IMR-90 (cell line): ENCODE measurements around the gene ANKRD13A. TPM values are rescaled to one million over a fixed set of nuclear protein-coding genes. Genes with fewer than 3 reads are reported as not detected.

Source experiments
- ATAC-seq: fragments of 200-7000 bp; cut with Tn5 transposase; 2 replicates; pipeline ENCODE4 v1.9.1; 2020; ENCODE audit warnings: low read depth, mild to moderate bottlenecking, moderate library complexity
- BruUV-seq: library from RNA; stranded (reverse); fragments of 400-500 nt; replicated peaks from 2 replicates; lab custom pipeline; 2021; lab: Mats Ljungman, UMichigan
- CTCF ChIA-PET: fragments of 300-600 bp; formaldehyde crosslinking; extraction: SDS; loops from one replicate; lab custom pipeline; 2021; ENCODE audit warnings: antibody characterized with exemption; lab: Yijun Ruan, JAX
- POLR2A ChIA-PET: fragments of 300-600 bp; sonication (Branson Sonifier 250); formaldehyde crosslinking; loops from one replicate; lab custom pipeline; 2022; ENCODE audit warnings: antibody characterized with exemption; ENCODE audit not compliant: unreplicated experiment; lab: Charles Lee
- DNase-seq: peaks from one replicate; pipeline ENCODE4 v3.0.0; 2013
- H2AFZ ChIP-seq: replicated peaks from 2 replicates; pipeline ENCODE3; 2013; ENCODE audit warnings: low read length, mild to moderate bottlenecking; ENCODE audit not compliant: poor library complexity
- H2AK5ac ChIP-seq: 2 replicates; pipeline ENCODE4 v1.6.1; 2013; ENCODE audit warnings: low read depth, low read length, inconsistent platforms
- H2AK9ac ChIP-seq: replicated peaks from 2 replicates; pipeline ENCODE3; 2013; ENCODE audit warnings: mild to moderate bottlenecking, low read depth, low read length, moderate library complexity; ENCODE audit not compliant: poor library complexity
- H2BK120ac ChIP-seq: 2 replicates; pipeline ENCODE4 v1.6.1; 2013; ENCODE audit warnings: low read depth, low read length, inconsistent platforms
- H2BK15ac ChIP-seq: 3 replicates; pipeline ENCODE4 v1.6.1; 2013; ENCODE audit warnings: low read depth, low read length, inconsistent platforms
- H2BK20ac ChIP-seq: 2 replicates; pipeline ENCODE4 v1.6.1; 2013; ENCODE audit warnings: low read depth, mild to moderate bottlenecking, inconsistent platforms, low read length, moderate library complexity
- H2BK5ac ChIP-seq: 2 replicates; pipeline ENCODE4 v1.6.1; 2013; ENCODE audit warnings: mild to moderate bottlenecking, low read depth, low read length, inconsistent platforms; ENCODE audit not compliant: poor library complexity, severe bottlenecking
- H3K14ac ChIP-seq: replicated peaks from 2 replicates; pipeline ENCODE4 v1.6.1; 2013; ENCODE audit warnings: low read depth, low read length, inconsistent platforms
- H3K18ac ChIP-seq: 2 replicates; pipeline ENCODE4 v1.6.1; 2013; ENCODE audit warnings: low read depth, low read length, control low read depth
- H3K23ac ChIP-seq: 2 replicates; pipeline ENCODE4 v1.6.1; 2013; ENCODE audit warnings: low read depth, low read length, inconsistent platforms
- H3K27ac ChIP-seq: 2 replicates; pipeline ENCODE4 v1.5.1; 2013; ENCODE audit warnings: mild to moderate bottlenecking, control low read depth, low read length; ENCODE audit not compliant: insufficient read depth
- H3K27me3 ChIP-seq: 2 replicates; pipeline ENCODE4 v1.6.1; 2013; ENCODE audit warnings: low read length; ENCODE audit not compliant: control insufficient read depth, insufficient read depth
- H3K36me3 ChIP-seq: 2 replicates; pipeline ENCODE4 v1.6.1; 2013; ENCODE audit warnings: low read length, mixed read lengths; ENCODE audit not compliant: control insufficient read depth, insufficient read depth
- H3K4ac ChIP-seq: 2 replicates; pipeline ENCODE4 v1.6.1; 2013; ENCODE audit warnings: low read depth, low read length, inconsistent platforms
- H3K4me1 ChIP-seq: 2 replicates; pipeline ENCODE4 v1.6.1; 2013; ENCODE audit warnings: low read length, mixed read lengths; ENCODE audit not compliant: control insufficient read depth, insufficient read depth
- H3K4me2 ChIP-seq: 2 replicates; pipeline ENCODE4 v1.6.1; 2013; ENCODE audit warnings: low read depth, mild to moderate bottlenecking, control low read depth, low read length, moderate library complexity
- H3K4me3 ChIP-seq: 2 replicates; pipeline ENCODE4 v1.5.1; 2013; ENCODE audit warnings: low read depth, mild to moderate bottlenecking, control low read depth, low read length, moderate library complexity; ENCODE audit not compliant: insufficient read depth
- H3K56ac ChIP-seq: 2 replicates; pipeline ENCODE4 v1.6.1; 2013; ENCODE audit warnings: low read length, inconsistent platforms; ENCODE audit not compliant: insufficient read depth; ENCODE audit errors: extremely low read depth
- H3K79me1 ChIP-seq, 2 experiments: 2 replicates each; pipeline ENCODE4 v1.6.1; 2013; ENCODE audit warnings: low read length in 2 of 2, inconsistent platforms in 1 of 2, low read depth in 1 of 2
- H3K9ac ChIP-seq: 2 replicates; pipeline ENCODE4 v1.6.1; 2013; ENCODE audit warnings: low read depth, low read length, control low read depth
- H3K9me1 ChIP-seq: 2 replicates; pipeline ENCODE4 v1.6.1; 2013; ENCODE audit warnings: low read length, inconsistent platforms; ENCODE audit not compliant: insufficient read depth
- H3K9me3 ChIP-seq: 2 replicates; pipeline ENCODE4 v1.6.1; 2013; ENCODE audit warnings: low read length; ENCODE audit not compliant: control insufficient read depth, insufficient read depth
- H4K20me1 ChIP-seq: 2 replicates; pipeline ENCODE4 v1.6.1; 2013; ENCODE audit warnings: low read length, inconsistent platforms; ENCODE audit not compliant: insufficient read depth
- H4K5ac ChIP-seq: 2 replicates; pipeline ENCODE4 v1.6.1; 2013; ENCODE audit warnings: mild to moderate bottlenecking, low read depth, low read length, control low read depth
- H4K8ac ChIP-seq, 2 experiments: 2 replicates each; pipeline ENCODE4 v1.6.1; 2013; ENCODE audit warnings: low read depth in 2 of 2, low read length in 2 of 2, control low read depth in 1 of 2, inconsistent platforms in 1 of 2
- H4K91ac ChIP-seq: 2 replicates; pipeline ENCODE4 v1.6.1; 2013; ENCODE audit warnings: low read depth, low read length, inconsistent platforms; ENCODE audit not compliant: insufficient read depth
- BHLHE40 ChIP-seq: fragments of 150-350 bp; IDR thresholded peaks from 2 replicates; pipeline ENCODE4 v1.6.1; 2016; ENCODE audit warnings: mild to moderate bottlenecking, low read depth, low read length
- ELK1 ChIP-seq: fragments of 150-350 bp; IDR thresholded peaks from 2 replicates; pipeline ENCODE4 v1.6.1; 2016; ENCODE audit warnings: low read depth, mild to moderate bottlenecking, low read length, moderate library complexity, borderline replicate concordance
- FOS ChIP-seq: fragments of 150-350 bp; IDR thresholded peaks from 2 replicates; pipeline ENCODE4 v1.6.1; 2016; ENCODE audit warnings: low read depth, low read length
- MAFK ChIP-seq: IDR thresholded peaks from 2 replicates; pipeline ENCODE4 v1.6.1; 2012; ENCODE audit warnings: low read depth, low read length, improper control_type of control experiment
- MAZ ChIP-seq: IDR thresholded peaks from 2 replicates; pipeline ENCODE4 v1.6.1; 2012; ENCODE audit warnings: low read depth, mild to moderate bottlenecking, low read length, improper control_type of control experiment, moderate library complexity, borderline replicate concordance
- MXI1 ChIP-seq: IDR thresholded peaks from 2 replicates; pipeline ENCODE4 v1.6.1; 2012; ENCODE audit warnings: low read depth, mild to moderate bottlenecking, low read length, moderate library complexity, borderline replicate concordance
- POLR2A ChIP-seq: IDR thresholded peaks from 2 replicates; pipeline ENCODE4 v1.6.1; 2012; ENCODE audit warnings: mild to moderate bottlenecking, low read depth, low read length
- RAD21 ChIP-seq: IDR thresholded peaks from 2 replicates; pipeline ENCODE4 v1.6.1; 2012; ENCODE audit warnings: low read length, improper control_type of control experiment
- RCOR1 ChIP-seq: IDR thresholded peaks from 2 replicates; pipeline ENCODE4 v1.6.1; 2012; ENCODE audit warnings: mild to moderate bottlenecking, low read length, improper control_type of control experiment; ENCODE audit not compliant: insufficient replicate concordance
- RFX5 ChIP-seq: IDR thresholded peaks from 2 replicates; pipeline ENCODE4 v1.8.0; 2012; ENCODE audit warnings: low read depth, mild to moderate bottlenecking, low read length, moderate library complexity
- SMC3 ChIP-seq: fragments of 150-350 bp; IDR thresholded peaks from 2 replicates; pipeline ENCODE4 v1.6.1; 2016; ENCODE audit warnings: low read depth, mild to moderate bottlenecking, antibody characterized with exemption, low read length, moderate library complexity
- WGBS, 2 experiments: methylation state at CpG; one replicate each; pipeline versions ENCODE4 v1.1.5 to v1.1.7; 2013; ENCODE audit warnings: missing lambda C conversion rate in 2 of 2; ENCODE audit not compliant: insufficient read length in 1 of 2; ENCODE audit errors: extremely low coverage in 2 of 2; 5-methylcytosine and 5-hydroxymethylcytosine counted together
- dilution Hi-C: fragments of 300-500 bp; cut with HindIII; formaldehyde crosslinking; loops from one replicate; pipeline ENCODE4 v1.14.3; 2018; ENCODE audit warnings: low sequenced_read_pairs; ENCODE audit not compliant: unreplicated experiment
- in situ Hi-C: fragments of 300-500 bp; cut with MboI; formaldehyde crosslinking; loops from 3 replicates; pipeline ENCODE4 v1.14.3; 2019; ENCODE audit warnings: low sequenced_read_pairs, inconsistent platforms, mixed read lengths
- intact Hi-C: fragments of 100-400 bp; cut with micrococcal nuclease; formaldehyde crosslinking; loops from 2 replicates; pipeline ENCODE4 v1.10.0; 2022
- polyA plus RNA-seq, 3 experiments: library from polyadenylated mRNA; depleted of rRNA; stranded (reverse); fragments of >200 nt; gene quantifications; 2 replicates each; pipeline ENCODE4 v1.2.3, GENCODE V29; 2012; ENCODE audit warnings: low replicate concordance in 1 of 3
- total RNA-seq: library from RNA; depleted of rRNA; stranded (reverse); fragments of >200 nt; gene quantifications from 2 replicates; pipeline ENCODE4 v1.2.3, GENCODE V29; 2012
- TF ChIP-seq, protein P1 (sequence below): fragments of 150-350 bp; IDR thresholded peaks from 2 replicates; pipeline ENCODE4 v1.6.1; 2017; ENCODE audit warnings: mild to moderate bottlenecking, antibody characterized with exemption, low read length, low read depth
- TF ChIP-seq, protein P2 (sequence below): conservative IDR thresholded peaks from 2 replicates; pipeline ENCODE4 v1.5.1; 2012; ENCODE audit warnings: mild to moderate bottlenecking, low read depth, low read length, improper control_type of control experiment

ANKRD13A gene
- total and polyA plus RNA-seq, 2 of the 4 experiments (the other 2 are of a cell fraction), result 299 to 449 TPM

DNA sequence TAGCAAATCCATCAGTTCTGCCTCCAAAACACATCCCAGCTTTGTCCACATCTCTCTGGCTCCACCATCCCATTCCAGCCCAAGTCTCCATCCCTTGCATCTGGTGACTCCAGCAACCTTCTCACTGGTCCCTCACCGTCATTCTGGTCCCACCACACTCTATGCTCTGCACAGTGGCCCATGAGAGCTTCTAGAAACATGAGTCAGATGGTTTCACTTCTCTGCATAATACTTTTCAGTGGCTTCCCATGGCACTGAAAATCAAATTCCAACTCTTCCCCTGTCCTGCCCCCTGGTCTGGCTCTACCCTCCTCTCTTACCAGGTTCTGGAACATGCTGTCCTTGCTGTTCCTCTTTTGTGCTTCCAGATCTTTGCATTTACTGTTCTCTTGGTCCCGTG, 66.3 kb downstream of the ANKRD13A start:
- no peak overlapping the region for H2AK5ac ChIP-seq
- no peak overlapping the region for H3K23ac ChIP-seq
- H2AK9ac ChIP-seq, result no peak overlapping the region
- peaks cover under 1% of the 10 kb centered on the region; the same call in 1 of the 2 replicates for H3K4me1 ChIP-seq
- no peak overlapping the region; the same call in 2 of the 3 replicates for H2BK15ac ChIP-seq
- H3K14ac ChIP-seq, result no peak overlapping the region
- intact Hi-C loops (no loop called here), dilution Hi-C loops (no loop called here), in situ Hi-C loops (no loop called here)
- H3K27ac ChIP-seq, result no peak overlapping the region
- CTCF ChIA-PET, result no interaction called here
- H2BK20ac ChIP-seq, result no peak overlapping the region
- no peak for ATAC-seq
- no peak overlapping the region for H3K9ac ChIP-seq
- H3K4me3 ChIP-seq, result no peak overlapping the region
- no peak overlapping the region for H4K5ac ChIP-seq
- no peak overlapping the region for H4K91ac ChIP-seq
- no peak overlapping the region for H3K4me2 ChIP-seq
- H3K4ac ChIP-seq, result no peak overlapping the region
- no peaks in the 10 kb centered on the region for H3K9me3 ChIP-seq
- peaks cover 6% of the 10 kb centered on the region; the same call in 1 of the 2 replicates for H3K9me1 ChIP-seq
- no peak for DNase-seq
- POLR2A ChIA-PET, result no interaction called here
- BruUV-seq, result no TSS peak
- WGBS, 2 experiments, result 100% methylated on average over 1 of the region's 2 CpGs; no CpG with 5 or more reads in 1 of the 2 experiments
- H4K8ac ChIP-seq, result no peak overlapping the region
- H2BK5ac ChIP-seq, result no peak overlapping the region
- no peak overlapping the region for H3K18ac ChIP-seq
- H2BK120ac ChIP-seq, result no peak overlapping the region
- H3K79me1 ChIP-seq, result no peaks in the 10 kb centered on the region
- H3K27me3 ChIP-seq, result no peaks in the 10 kb centered on the region
- TF ChIP-seq MAFK (no peak), FOS (no peak), ELK1 (no peak), BHLHE40 (no peak), SMC3 (no peak), RAD21 (no peak), MXI1 (no peak), RFX5 (no peak), RCOR1 (no peak), POLR2A (no peak), MAZ (no peak)
- TF ChIP-seq, protein P1, sequence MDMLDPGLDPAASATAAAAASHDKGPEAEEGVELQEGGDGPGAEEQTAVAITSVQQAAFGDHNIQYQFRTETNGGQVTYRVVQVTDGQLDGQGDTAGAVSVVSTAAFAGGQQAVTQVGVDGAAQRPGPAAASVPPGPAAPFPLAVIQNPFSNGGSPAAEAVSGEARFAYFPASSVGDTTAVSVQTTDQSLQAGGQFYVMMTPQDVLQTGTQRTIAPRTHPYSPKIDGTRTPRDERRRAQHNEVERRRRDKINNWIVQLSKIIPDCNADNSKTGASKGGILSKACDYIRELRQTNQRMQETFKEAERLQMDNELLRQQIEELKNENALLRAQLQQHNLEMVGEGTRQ, result no peak
- TF ChIP-seq, protein P2, sequence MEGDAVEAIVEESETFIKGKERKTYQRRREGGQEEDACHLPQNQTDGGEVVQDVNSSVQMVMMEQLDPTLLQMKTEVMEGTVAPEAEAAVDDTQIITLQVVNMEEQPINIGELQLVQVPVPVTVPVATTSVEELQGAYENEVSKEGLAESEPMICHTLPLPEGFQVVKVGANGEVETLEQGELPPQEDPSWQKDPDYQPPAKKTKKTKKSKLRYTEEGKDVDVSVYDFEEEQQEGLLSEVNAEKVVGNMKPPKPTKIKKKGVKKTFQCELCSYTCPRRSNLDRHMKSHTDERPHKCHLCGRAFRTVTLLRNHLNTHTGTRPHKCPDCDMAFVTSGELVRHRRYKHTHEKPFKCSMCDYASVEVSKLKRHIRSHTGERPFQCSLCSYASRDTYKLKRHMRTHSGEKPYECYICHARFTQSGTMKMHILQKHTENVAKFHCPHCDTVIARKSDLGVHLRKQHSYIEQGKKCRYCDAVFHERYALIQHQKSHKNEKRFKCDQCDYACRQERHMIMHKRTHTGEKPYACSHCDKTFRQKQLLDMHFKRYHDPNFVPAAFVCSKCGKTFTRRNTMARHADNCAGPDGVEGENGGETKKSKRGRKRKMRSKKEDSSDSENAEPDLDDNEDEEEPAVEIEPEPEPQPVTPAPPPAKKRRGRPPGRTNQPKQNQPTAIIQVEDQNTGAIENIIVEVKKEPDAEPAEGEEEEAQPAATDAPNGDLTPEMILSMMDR, result no peak
- no peak overlapping the region; the same call in 1 of the 2 replicates for H3K56ac ChIP-seq
- H4K20me1 ChIP-seq, result no peaks in the 10 kb centered on the region
- H2AFZ ChIP-seq, result no peak overlapping the region
- no peaks in the 10 kb centered on the region for H3K36me3 ChIP-seq
